H1 (cell line): ENCODE measurements around the gene TOM1L2. TPM values are rescaled to one million over a fixed set of nuclear protein-coding genes. Genes with fewer than 3 reads are reported as not detected.
A peak's percentile ranks its signal among the peaks of the same experiment; 100 is the strongest.

ENCODE experiments used
- CTCF ChIA-PET: fragments of 300-600 bp; sonication (Branson Sonifier 250); formaldehyde crosslinking; loops from one replicate; lab custom pipeline; 2021; ENCODE audit not compliant: partially characterized antibody; lab: Charles Lee
- POLR2A ChIA-PET: fragments of 300-600 bp; sonication (Branson Sonifier 250); formaldehyde crosslinking; loops from one replicate; lab custom pipeline; 2021; ENCODE audit warnings: inconsistent platforms; ENCODE audit not compliant: partially characterized antibody; lab: Charles Lee
- DNase-seq, 2 experiments: peaks; one replicate each; pipeline versions ENCODE4 v3.0.0 to v3.0.0-alpha.2; 2010 to 2022; ENCODE audit warnings: low spot score in 2 of 2, low read depth in 1 of 2, mixed read lengths in 1 of 2
- FAIRE-seq: peaks from 2 replicates; lab custom pipeline; 2011; peaks lifted over from hg19 to GRCh38; lab: Jason Lieb, UNC
- H2AFZ ChIP-seq: 2 replicates; pipeline ENCODE4 v1.8.1; 2012; ENCODE audit warnings: low read length, inconsistent platforms
- H2AK5ac ChIP-seq: 2 replicates; pipeline ENCODE4 v1.6.1; 2013; ENCODE audit warnings: low read depth, low read length
- H2BK120ac ChIP-seq: replicated peaks from 2 replicates; pipeline ENCODE3; 2013; ENCODE audit warnings: low read depth, low read length, inconsistent platforms
- H2BK12ac ChIP-seq: 2 replicates; pipeline ENCODE4 v1.6.1; 2013; ENCODE audit warnings: low read depth, low read length
- H2BK15ac ChIP-seq: 2 replicates; pipeline ENCODE4 v1.6.1; 2013; ENCODE audit warnings: low read length
- H2BK20ac ChIP-seq: 2 replicates; pipeline ENCODE4 v1.6.1; 2013; ENCODE audit warnings: low read length
- H2BK5ac ChIP-seq: 2 replicates; pipeline ENCODE4 v1.6.1; 2013; ENCODE audit warnings: low read depth, low read length
- H3K14ac ChIP-seq: 2 replicates; pipeline ENCODE4 v1.6.1; 2013; ENCODE audit warnings: inconsistent platforms; ENCODE audit not compliant: insufficient read length
- H3K18ac ChIP-seq: 2 replicates; pipeline ENCODE4 v1.6.1; 2013; ENCODE audit warnings: low read length; ENCODE audit errors: extremely low read depth
- H3K23ac ChIP-seq: 2 replicates; pipeline ENCODE4 v1.6.1; 2013; ENCODE audit warnings: inconsistent platforms; ENCODE audit not compliant: insufficient read length
- H3K23me2 ChIP-seq: 2 replicates; pipeline ENCODE4 v1.6.1; 2013; ENCODE audit warnings: low read depth, low read length
- H3K27ac ChIP-seq: 2 replicates; pipeline ENCODE4 v1.6.1; 2011; ENCODE audit warnings: low read depth, low read length, inconsistent platforms
- H3K27me3 ChIP-seq, 4 experiments: replicated peaks in 1 of 4; 1 replicate in 1 of 4; 2 replicates in 3 of 4; pipeline versions ENCODE4 v1.6.1 to v1.8.1; 2011 to 2013; ENCODE audit warnings: low read length in 3 of 4, mild to moderate bottlenecking in 3 of 4, inconsistent platforms in 2 of 4, mixed read lengths in 2 of 4, moderate library complexity in 1 of 4; ENCODE audit not compliant: control insufficient read depth in 3 of 4, insufficient read depth in 3 of 4; ENCODE audit errors: extremely low read depth in 1 of 4
- H3K36me3 ChIP-seq, 4 experiments: 2 replicates each; pipeline versions ENCODE4 v1.6.1 to v1.8.1; 2011 to 2013; ENCODE audit warnings: mild to moderate bottlenecking in 4 of 4, low read length in 3 of 4, moderate library complexity in 2 of 4, control low read depth in 1 of 4, inconsistent platforms in 1 of 4; ENCODE audit not compliant: insufficient read depth in 4 of 4, control insufficient read depth in 2 of 4
- H3K4ac ChIP-seq: replicated peaks from 2 replicates; pipeline ENCODE3; 2013; ENCODE audit warnings: low read length, low read depth, mixed read lengths, inconsistent platforms; ENCODE audit not compliant: insufficient read length
- H3K4me1 ChIP-seq, 4 experiments: replicated peaks in 1 of 4; 1 replicate in 1 of 4; 2 replicates in 3 of 4; pipeline versions ENCODE4 v1.6.1 to v1.8.1; 2011 to 2013; ENCODE audit warnings: low read length in 3 of 4, inconsistent platforms in 2 of 4, mixed read lengths in 1 of 4; ENCODE audit not compliant: insufficient read depth in 4 of 4, control insufficient read depth in 3 of 4
- H3K4me2 ChIP-seq, 2 experiments: 2 replicates each; pipeline versions ENCODE4 v1.6.1 to v1.8.1; 2011 to 2013; ENCODE audit warnings: low read depth in 2 of 2, low read length in 2 of 2, control low read depth in 1 of 2, inconsistent platforms in 1 of 2, mild to moderate bottlenecking in 1 of 2; ENCODE audit not compliant: insufficient read depth in 1 of 2
- H3K4me3 ChIP-seq, 4 experiments: fragments of 200-600, 300-600 bp in 1 of 4; sonication (generic), shearing (Covaris generic), sonication (Bioruptor Twin) in 1 of 4; 2 replicates each; pipeline versions ENCODE4 v1.5.1 to v1.8.1; 2011 to 2016; ENCODE audit warnings: low read length in 4 of 4, low read depth in 3 of 4, control low read depth in 2 of 4, inconsistent platforms in 2 of 4, mild to moderate bottlenecking in 2 of 4, mixed read lengths in 1 of 4, moderate library complexity in 1 of 4; ENCODE audit not compliant: insufficient read depth in 2 of 4; ENCODE audit errors: extremely low read depth in 1 of 4
- H3K56ac ChIP-seq: replicated peaks from 2 replicates; pipeline ENCODE3; 2013; ENCODE audit warnings: low read depth, mild to moderate bottlenecking, mixed read lengths, low read length, inconsistent platforms; ENCODE audit not compliant: insufficient read length
- H3K79me1 ChIP-seq: 2 replicates; pipeline ENCODE4 v1.6.1; 2013; ENCODE audit warnings: low read depth, low read length, control low read depth
- H3K79me2 ChIP-seq, 2 experiments: 2 replicates each; pipeline versions ENCODE4 v1.6.1 to v1.8.1; 2012 to 2013; ENCODE audit warnings: low read length in 2 of 2, mild to moderate bottlenecking in 2 of 2, inconsistent platforms in 1 of 2; ENCODE audit not compliant: insufficient read depth in 2 of 2, control insufficient read depth in 1 of 2
- H3K9ac ChIP-seq, 4 experiments: replicated peaks in 1 of 4; 1 replicate in 1 of 4; 2 replicates in 3 of 4; pipeline versions ENCODE4 v1.6.1 to v1.8.1; 2011 to 2013; ENCODE audit warnings: low read depth in 3 of 4, low read length in 3 of 4, control low read depth in 2 of 4, mild to moderate bottlenecking in 2 of 4, moderate library complexity in 2 of 4, inconsistent platforms in 1 of 4; ENCODE audit errors: extremely low read depth in 1 of 4
- H3K9me3 ChIP-seq, 2 experiments: 2 replicates each; pipeline versions ENCODE4 v1.6.1 to v1.8.1; 2012 to 2013; ENCODE audit warnings: mild to moderate bottlenecking in 2 of 2, moderate library complexity in 2 of 2, control low read depth in 1 of 2, inconsistent platforms in 1 of 2, low read depth in 1 of 2, low read length in 1 of 2, mixed read lengths in 1 of 2; ENCODE audit not compliant: insufficient read depth in 2 of 2
- H4K20me1 ChIP-seq, 2 experiments: replicated peaks in 1 of 2; 2 replicates each; pipeline versions ENCODE3 to v1.8.1; 2011 to 2013; ENCODE audit warnings: inconsistent platforms in 2 of 2, low read length in 2 of 2, mild to moderate bottlenecking in 1 of 2; ENCODE audit not compliant: insufficient read depth in 2 of 2, control insufficient read depth in 1 of 2
- H4K5ac ChIP-seq: 2 replicates; pipeline ENCODE4 v1.6.1; 2013; ENCODE audit warnings: low read length, low read depth, mixed read lengths, inconsistent platforms; ENCODE audit not compliant: insufficient read length
- H4K8ac ChIP-seq: 2 replicates; pipeline ENCODE4 v1.8.0; 2013; ENCODE audit warnings: mild to moderate bottlenecking, moderate library complexity, low read length, inconsistent platforms; ENCODE audit not compliant: insufficient read depth; ENCODE audit errors: extremely low read depth
- H4K91ac ChIP-seq: replicated peaks from 2 replicates; pipeline ENCODE3; 2013; ENCODE audit warnings: low read length, mixed read lengths, inconsistent platforms; ENCODE audit not compliant: insufficient read length
- KDM1A ChIP-seq: fragments of 200-600, 300-600 bp; sonication (generic); IDR thresholded peaks from 2 replicates; pipeline ENCODE4 v1.7.1; 2016; ENCODE audit warnings: mild to moderate bottlenecking, low read length, borderline replicate concordance
- MAX ChIP-seq: IDR thresholded peaks from 2 replicates; pipeline ENCODE4 v1.6.1; 2012; ENCODE audit warnings: inconsistent platforms
- RAD21 ChIP-seq, 2 experiments: IDR thresholded peaks in 1 of 2; conservative IDR thresholded peaks in 1 of 2; 2 replicates each; pipeline ENCODE4 v1.6.1; 2011; ENCODE audit warnings: low read depth in 2 of 2, low read length in 2 of 2, improper control_type of control experiment in 1 of 2, inconsistent platforms in 1 of 2, mild to moderate bottlenecking in 1 of 2, moderate library complexity in 1 of 2
- RFX5 ChIP-seq: IDR thresholded peaks from 2 replicates; pipeline ENCODE4 v1.6.1; 2011; ENCODE audit warnings: low read depth, low read length, improper control_type of control experiment, borderline replicate concordance
- WGBS, 2 experiments: shearing (Covaris generic) in 1 of 2; methylation state at CpG; one replicate each; pipeline versions ENCODE4 v1.1.6 to v1.1.7; 2013 to 2015; ENCODE audit warnings: low lambda C conversion rate in 2 of 2, mixed read lengths in 2 of 2, inconsistent platforms in 1 of 2, low coverage in 1 of 2, missing lambda C conversion rate in 1 of 2; ENCODE audit not compliant: insufficient replicate concordance in 2 of 2, insufficient coverage in 1 of 2, insufficient read length in 1 of 2; ENCODE audit errors: extremely low coverage in 1 of 2, missing lambda C conversion rate in 1 of 2; 5-methylcytosine and 5-hydroxymethylcytosine counted together
- polyA plus RNA-seq, 7 experiments: library from polyadenylated mRNA; depleted of rRNA in 3 of 7; stranded (reverse) in 5 of 7; unstranded in 2 of 7; fragments of >200 nt in 5 of 7; fragments of 200-250 nt in 2 of 7; gene quantifications; 1 replicate in 5 of 7; 2 replicates in 1 of 7; 4 replicates in 1 of 7; pipeline versions ENCODE4 v1.2.1 to v1.2.3, GENCODE V29; 2011 to 2013; ENCODE audit warnings: missing spikeins in 2 of 7, mixed read lengths in 2 of 7
- total RNA-seq: library from RNA; stranded (reverse); fragmentation: NEBNext Ultra II Directional; extraction: Animal tissue kit (Norgen Biotek cat#: 25700); gene quantifications from 2 replicates; pipeline ENCODE4 v1.2.1, GENCODE V29; 2021

TOM1L2 gene
- total and polyA plus RNA-seq, 2 of the 8 experiments (the other 6 are each of a cell fraction or from before 2014, with no cell fraction given): 2.0 to 3.4 TPM

- POLR2A ChIA-PET: interaction anchor here (0.7 to 12.1 kb wide), 4 partner anchors 16 to 100 kb away, joined by 3 to 122 read pairs (median 4); partner anchors contain the start of gene SREBF1
- H3K79me2 ChIP-seq: no peaks in the 10 kb centered on the region
- DNase-seq: no peak
- TF ChIP-seq RFX5 (no peak), RAD21 (IDR thresholded peaks at IDR 0.05 in 1 of 2, conservative IDR thresholded peaks at IDR 0.05 in 1 of 2; ENCODE audit: low read depth in 2 of 2, low read length in 2 of 2) (no peak), MAX (no peak), KDM1A (no peak)
Observed at GRCh38 chr17:17856386-17856785, 115.8 kb downstream of the TOM1L2 start.

More at GRCh38 chr17:17856386-17856785, 115.8 kb downstream of the TOM1L2 start:
- no peak overlapping the region for H3K18ac ChIP-seq
- H3K56ac ChIP-seq: no peak overlapping the region
- H2BK20ac ChIP-seq: no peak overlapping the region
- no peak overlapping the region for H3K4me3 ChIP-seq
- no peak overlapping the region for H4K8ac ChIP-seq
- WGBS, 2 experiments: 89% methylated on average over 2 of the region's 2 CpGs; no CpG with 5 or more reads in 1 of the 2 experiments
- H3K36me3 ChIP-seq: no peaks in the 10 kb centered on the region
- H2BK15ac ChIP-seq: no peak overlapping the region
- no peaks in the 10 kb centered on the region for H4K20me1 ChIP-seq
- peak overlapping the region; percentile 43; the same call in 1 of the 2 replicates for H2AK5ac ChIP-seq
- H2BK12ac ChIP-seq: peak overlapping the region; percentile 18; the same call in 1 of the 2 replicates
- H3K23me2 ChIP-seq: no peaks in the 10 kb centered on the region
- H3K9me3 ChIP-seq: no peaks in the 10 kb centered on the region
- H3K4me1 ChIP-seq: peaks cover 0 to 14% (median 5%) of the 10 kb centered on the region in 4 experiments; a peak in 3 of 7 replicates
- H2BK120ac ChIP-seq: no peak overlapping the region
- H3K14ac ChIP-seq: no peak overlapping the region
- no peak overlapping the region for H2AFZ ChIP-seq
- H3K4me2 ChIP-seq: no peak overlapping the region
- H3K23ac ChIP-seq: no peak overlapping the region
- H3K4ac ChIP-seq: peak overlapping the region; percentile 75
- H3K9ac ChIP-seq: no peak overlapping the region
- no peak for FAIRE-seq
- no peak overlapping the region for H3K27ac ChIP-seq
- CTCF ChIA-PET: interaction anchor here (0.6 to 26.2 kb wide), 10 partner anchors 8 to 177 kb away, joined by 3 to 404 read pairs (median 4); no protein-coding TSS in a partner anchor
- H4K5ac ChIP-seq: no peak overlapping the region
- H3K79me1 ChIP-seq: no peaks in the 10 kb centered on the region
- peak overlapping the region; percentile 26; the same call in 1 of the 2 replicates for H2BK5ac ChIP-seq
- no peaks in the 10 kb centered on the region; a peak in 1 of 7 replicates for H3K27me3 ChIP-seq
- H4K91ac ChIP-seq: no peak overlapping the region
